HG03460 (cell line): ENCODE data around the gene PDE11A.
A peak's percentile ranks its signal among the peaks of the same experiment; 100 is the strongest.

Source experiments
- ATAC-seq: cut with Tn5 transposase; IDR thresholded peaks from one replicate; pipeline ENCODE4 v1.9.1; 2021; ENCODE audit not compliant: unreplicated experiment

The PDE11A gene

GRCh38 chr2:177646241-177646640 is 426.3 kb downstream of the PDE11A start:
- ATAC-seq, result no peak

DNA sequence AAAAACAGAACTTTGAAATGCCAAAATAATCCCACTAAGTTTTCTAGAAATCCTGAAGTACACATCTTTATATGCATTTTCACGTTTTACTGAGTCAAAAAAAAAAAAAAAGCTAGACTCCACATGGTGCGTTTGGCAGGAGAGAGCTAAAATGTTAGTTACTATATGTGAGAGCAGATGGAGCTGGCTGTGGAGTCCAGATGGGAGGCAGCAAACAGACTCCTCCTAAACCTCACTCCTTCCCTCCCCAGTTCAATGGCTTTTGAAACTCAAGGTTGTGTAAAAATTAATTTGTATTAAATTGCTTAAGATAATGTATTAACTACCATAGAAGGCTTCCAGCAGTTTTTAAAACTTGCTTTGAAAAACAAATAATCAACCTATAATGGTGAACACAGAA is 431.2 kb downstream of the PDE11A start:
- no peak for ATAC-seq

GRCh38 chr2:177640423-177640822 is 432.2 kb downstream of the PDE11A start:
- ATAC-seq, result no peak

DNA sequence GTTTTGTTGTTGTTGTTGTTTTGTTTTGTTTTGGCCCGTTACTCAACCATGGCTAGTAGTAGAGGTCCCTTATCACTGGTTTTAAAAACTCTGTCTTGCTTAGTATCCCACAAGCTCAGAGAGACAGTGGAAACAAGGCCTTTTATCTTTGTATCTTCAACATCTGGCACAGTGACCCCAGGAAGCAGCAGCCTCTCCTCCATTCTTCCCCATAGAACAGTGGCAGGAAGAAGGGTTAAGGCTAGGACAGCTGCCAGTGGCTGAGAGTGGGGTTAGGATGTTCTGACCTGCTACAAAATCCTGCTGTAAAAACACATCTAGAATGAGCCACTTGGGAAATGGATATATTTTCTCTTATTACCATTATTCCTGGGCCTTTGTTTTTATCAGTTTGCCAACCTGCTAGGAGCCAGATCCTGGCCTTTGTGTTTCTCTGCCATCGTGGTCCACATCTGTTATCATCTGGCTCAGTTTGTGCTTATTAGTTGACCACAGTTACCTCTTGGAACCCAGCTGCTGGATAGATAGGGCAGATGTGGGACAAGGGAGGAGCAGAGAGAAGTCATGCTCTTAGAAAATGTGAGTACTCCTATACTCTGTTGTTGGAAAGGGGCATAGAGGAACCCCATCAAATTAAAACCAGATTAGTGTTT is 433.2 kb downstream of the PDE11A start:
- ATAC-seq, result no peak

DNA sequence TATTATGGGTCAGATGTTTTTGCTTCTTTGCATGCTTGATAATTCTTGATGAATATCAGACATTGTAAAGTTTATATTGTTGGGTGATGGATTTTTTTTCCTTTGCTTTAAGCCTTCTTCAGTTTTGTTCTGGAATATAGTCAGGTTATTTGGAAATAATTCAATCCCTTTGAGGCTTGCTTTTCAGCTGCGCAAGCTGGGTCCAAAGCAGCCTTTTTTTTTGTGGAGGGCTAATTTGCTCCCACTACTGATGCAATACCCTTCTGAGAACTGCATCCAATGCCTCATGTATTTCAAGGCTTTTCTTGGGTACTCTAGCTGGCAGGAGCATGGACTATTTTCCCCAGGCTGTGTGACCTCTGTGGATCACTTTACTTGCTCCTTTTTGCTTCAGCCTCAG is 434.1 kb downstream of the PDE11A start:
- no peak for ATAC-seq

DNA sequence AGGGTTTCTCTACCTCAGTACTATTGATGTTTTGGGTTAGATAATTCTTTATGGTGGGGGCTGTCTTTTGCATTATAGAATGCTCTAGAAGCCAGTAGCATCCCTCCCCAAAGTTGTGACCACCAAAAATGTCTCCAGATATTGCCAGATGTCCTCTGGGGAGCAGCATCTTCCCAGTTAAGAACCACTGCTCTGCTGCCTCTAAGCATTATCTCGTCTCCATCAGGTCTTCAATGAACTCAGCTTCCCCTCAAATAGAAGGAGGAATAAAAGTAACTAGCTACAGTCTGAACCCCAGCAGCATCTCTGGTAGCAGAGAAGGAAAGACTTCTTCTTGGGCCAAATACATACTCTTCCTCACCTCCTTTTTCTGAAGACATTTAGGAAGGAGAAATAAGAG is 435.9 kb downstream of the PDE11A start:
- no peak for ATAC-seq

DNA sequence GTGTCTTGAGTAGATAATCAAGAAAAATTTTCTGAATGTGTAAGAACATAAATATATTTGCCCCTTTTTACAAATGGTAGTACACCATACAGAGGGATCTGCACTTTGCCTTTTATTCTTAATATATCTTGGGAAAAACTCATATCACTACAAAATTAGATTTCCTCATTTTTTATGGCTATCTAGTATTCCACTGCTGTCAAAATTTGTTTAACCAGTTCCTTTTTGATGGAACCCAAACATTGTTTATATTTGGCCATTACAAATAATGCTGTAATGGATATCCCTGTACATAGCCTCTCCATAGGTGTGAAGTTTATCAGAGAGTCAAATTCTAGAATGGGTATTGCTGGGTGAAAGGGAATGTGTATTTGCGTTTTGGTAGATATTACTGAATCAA is 436.9 kb downstream of the PDE11A start:
- no peak for ATAC-seq

DNA sequence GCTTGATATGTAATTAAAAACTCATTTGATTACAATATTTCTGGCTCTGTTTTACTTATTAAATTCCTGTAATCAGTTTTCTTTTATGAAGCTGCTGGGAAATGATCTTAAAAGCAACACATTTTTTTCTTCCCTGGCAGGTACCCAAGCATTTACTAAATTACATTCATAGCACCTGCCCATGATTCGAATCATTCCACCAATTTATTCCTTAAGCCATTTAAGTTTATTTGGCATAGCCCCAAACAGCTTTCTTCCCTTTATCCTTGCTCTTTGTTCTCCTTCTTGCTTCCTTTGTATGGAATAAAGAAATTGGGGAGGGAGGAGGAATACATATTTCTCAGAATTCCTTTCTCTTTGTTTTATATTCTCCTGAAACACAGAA is 438.7 kb downstream of the PDE11A start:
- no peak for ATAC-seq

DNA sequence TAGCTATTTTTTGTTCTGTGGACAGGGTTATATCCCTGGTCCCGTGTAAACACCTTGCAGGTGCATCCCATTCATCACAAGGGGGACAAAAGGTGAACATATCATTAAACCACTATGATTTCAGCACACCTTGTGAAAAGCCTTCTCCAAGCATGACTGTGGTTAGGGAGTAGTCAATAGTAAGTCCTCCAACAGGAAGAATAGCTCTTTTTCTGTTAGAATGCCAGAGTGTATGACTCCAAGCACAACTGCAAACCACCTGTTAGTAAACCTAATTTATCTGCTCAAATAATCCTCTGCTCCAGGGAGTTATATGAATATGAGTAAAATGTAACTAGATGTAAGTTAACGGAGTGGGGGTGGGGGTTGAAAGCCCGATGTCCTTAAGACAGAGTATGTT is 439.5 kb downstream of the PDE11A start:
- no peak for ATAC-seq

DNA sequence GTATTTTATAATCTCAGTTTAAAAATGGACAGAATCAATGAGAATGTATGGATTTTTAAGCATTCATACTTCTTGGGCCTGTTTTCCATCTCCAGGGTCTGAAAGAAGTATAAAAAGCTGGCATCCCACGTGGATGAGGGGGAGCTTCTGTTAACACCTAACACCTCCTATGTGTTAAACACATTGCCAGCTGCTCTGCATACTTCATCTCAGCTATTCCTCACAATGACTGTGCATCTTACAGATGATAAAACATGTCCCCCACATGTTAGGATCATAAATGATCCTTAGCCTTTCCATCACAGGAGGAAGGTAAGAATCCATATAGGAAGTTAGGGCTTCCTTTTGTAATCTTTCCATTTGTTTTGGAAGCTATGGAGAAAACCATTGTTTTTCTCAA is 440.9 kb downstream of the PDE11A start:
- no peak for ATAC-seq

DNA sequence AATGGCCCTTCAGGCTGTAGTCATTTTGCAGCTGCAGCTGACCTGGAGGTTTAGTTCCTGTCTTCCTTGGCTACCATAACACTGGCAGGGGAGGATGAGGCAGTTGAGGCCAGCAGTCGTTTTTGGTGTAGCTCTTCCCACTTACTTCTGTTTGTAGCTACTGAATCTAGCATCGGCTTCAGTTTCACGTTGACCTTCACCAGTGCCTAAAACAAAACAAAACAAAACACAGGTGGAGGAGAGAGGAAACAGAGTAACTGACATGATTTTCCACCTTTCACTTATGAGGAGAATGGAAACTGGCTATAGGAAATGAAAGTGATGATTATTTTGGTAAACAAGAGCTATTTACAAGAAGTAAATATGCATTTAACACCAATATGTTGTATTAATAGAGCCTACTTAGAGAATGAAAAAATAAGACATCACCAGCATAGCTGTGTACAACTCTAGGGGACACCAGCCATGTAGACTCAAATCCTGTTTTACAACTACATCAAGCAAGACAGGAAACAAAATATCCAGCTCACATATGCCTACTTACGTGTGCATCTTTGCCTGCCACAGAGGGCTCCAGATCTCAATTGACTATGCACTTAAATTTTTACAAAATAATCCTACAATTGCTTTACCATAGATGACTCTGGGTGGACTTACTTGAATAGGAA is 443.1 kb downstream of the PDE11A start:
- ATAC-seq, result no peak

GRCh38 chr2:177628831-177629230 is 443.7 kb downstream of the PDE11A start:
- ATAC-seq, result no peak

GRCh38 chr2:177625744-177626650 is 446.6 kb downstream of the PDE11A start:
- ATAC-seq, result no peak

DNA sequence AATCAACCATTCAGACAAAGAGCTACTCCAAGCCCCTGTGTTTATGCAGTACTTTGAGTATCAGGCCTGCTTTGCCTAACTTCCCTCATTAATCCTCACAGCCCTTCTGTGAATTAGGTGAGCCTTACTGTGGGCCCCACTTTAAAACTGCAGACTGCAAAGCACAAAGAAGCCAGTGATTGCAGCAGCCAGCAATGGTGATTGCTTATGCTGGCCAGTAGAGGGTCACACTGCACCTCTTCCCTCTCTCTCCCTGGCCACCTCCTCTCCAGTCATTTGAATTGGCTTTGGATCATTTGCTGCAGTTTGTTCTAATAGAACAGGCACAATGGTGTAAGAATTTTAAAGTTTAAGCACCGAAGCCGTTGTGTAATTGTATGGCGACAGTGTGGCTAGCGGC is 450.1 kb downstream of the PDE11A start:
- no peak for ATAC-seq

DNA sequence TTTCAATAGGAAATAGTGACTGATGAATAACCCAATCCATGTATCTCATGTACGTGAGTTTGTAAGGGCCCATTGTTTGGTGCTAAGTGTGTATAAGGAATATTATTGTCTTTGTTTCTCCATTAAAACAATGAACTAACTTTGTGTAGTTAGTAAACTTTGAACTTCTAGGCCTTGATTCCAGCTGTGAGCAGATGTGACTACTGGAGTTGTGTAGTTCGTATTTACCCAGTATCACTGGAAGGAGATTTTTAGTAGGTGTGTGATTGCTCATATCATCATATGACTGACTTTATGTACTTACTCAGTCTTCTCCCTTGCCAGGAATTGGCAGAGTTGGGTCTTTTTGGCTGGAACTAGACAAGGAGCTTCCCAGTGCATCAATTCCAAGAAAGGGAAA is 452.6 kb downstream of the PDE11A start:
- no peak for ATAC-seq

GRCh38 chr2:177619461-177619860 is 453.1 kb downstream of the PDE11A start:
- no peak for ATAC-seq

- peak; percentile 98 for ATAC-seq
Measured at GRCh38 chr2:177618255-177619253, 454.0 kb downstream of the PDE11A start.

DNA sequence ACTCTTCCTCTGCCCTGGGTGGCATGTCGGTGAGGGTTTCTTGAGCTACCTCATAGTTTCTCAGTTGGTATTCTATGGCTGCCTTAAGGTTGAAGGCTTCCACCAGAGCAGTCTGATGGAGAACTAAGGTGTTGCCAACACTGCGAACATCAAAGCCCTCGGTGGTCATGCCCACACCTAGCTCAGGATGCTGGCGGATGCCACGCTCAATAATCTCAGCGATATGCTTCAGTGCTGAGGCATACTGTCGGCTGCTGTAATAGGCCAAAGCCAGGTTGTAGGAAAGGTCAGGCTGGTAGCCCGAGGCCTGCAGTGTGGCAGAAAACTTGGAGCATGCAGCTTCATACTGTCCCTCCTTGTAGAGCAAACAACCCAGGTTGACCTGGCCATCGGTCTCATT is 454.7 kb downstream of the PDE11A start:
- ATAC-seq, result no peak

- ATAC-seq, result no peak
Measured at GRCh38 chr2:177616731-177617130, 455.8 kb downstream of the PDE11A start.

- ATAC-seq, result no peak
Measured at GRCh38 chr2:177616066-177616465, 456.5 kb downstream of the PDE11A start.

DNA sequence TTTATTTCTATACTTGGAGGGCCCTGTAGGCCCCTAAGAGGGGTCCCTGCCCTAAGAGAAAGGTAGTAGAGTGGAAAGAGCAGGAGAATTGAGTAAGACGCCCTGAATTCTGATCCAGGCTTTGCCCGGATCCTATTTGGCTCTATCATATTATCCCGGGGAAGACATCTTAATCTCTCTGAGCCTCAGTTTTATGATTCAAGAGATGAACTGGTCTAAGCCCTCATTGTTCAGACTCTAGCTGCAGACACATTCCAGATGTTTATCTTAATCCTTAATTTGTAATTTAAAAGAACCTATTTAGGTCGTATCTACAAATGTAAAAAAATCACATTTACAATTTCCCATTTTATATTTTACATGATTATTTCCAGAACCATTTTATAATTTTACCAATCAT is 459.9 kb downstream of the PDE11A start:
- no peak for ATAC-seq
